ENCODE data around the gene SURF6.
"Not testable (repeated sequence)": the region's sequence is repeated elsewhere in the genome, so short reads cannot be mapped to it uniquely, and the experiment has no call there.

Gene SURF6

DNA sequence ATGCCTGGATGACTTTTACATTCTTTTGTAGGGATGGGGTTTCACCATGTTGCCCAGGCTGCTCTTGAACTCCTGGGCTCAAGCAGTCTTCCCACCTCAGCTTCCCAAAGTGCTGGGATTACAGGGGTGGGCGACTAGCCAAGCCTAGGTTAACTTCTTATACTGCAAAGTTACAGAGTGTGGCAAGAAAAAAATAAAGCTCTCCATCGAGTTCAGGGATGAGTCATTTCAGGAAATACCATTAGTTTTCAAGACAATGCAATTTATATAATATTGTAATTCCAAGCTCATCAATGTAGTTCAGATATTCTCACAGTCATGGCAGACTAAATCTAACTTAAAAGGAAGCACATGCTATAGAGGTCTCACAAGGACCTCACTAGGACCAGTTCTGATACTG lies 49.5 kb downstream of the SURF6 start:
- no peak for DNase-seq (ENCODE audit: low read depth in 3 of 3)

DNA sequence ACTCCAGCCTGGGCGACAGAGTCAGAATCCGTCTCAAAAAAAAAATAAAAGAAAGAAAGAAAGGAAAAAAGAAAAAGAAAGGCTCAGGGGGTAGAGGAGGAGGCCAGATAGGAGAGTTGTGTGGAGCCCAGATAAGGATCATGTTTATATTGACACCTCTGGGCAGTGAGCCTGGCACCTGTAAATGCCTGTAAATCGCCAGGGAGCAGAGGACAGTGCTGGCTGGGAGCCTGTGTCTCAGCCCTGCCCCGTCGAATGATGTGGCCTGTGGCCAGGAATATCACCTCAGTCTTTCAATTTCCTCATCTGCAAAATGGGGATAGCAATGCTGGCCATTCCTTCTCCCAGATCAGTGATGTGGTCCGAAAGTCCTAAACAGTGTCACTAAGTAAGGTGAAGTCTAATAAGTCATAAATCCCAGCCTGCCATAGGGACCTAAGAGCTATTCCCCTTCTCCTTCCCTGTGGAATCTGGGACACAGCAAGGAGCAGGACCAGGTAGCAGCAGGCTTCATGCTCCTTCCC lies 50.7 kb downstream of the SURF6 start:
- DNase-seq (ENCODE audit: low read depth in 3 of 3), result no peak

DNA sequence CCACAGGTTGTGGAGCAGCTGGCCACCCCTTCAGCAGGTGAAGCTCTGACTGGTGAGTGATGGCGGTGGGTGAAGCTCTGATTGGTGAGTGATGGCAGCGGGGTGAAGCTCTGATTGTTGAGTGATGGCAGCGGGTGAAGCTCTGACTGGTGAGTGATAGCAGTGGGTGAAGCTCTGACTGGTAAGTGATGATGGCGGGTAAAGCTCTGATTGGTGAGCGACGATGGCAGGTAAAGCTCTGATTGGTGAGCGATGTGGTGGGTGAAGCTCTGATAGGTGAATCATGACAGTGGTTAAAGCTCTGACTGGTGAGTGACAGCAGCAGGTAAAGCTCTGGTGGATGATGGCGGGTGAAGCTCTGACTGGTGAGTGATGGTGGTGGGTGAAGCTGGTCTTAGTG lies 51.6 kb downstream of the SURF6 start:
- DNase-seq (ENCODE audit: low read depth in 3 of 3), result no peak

DNA sequence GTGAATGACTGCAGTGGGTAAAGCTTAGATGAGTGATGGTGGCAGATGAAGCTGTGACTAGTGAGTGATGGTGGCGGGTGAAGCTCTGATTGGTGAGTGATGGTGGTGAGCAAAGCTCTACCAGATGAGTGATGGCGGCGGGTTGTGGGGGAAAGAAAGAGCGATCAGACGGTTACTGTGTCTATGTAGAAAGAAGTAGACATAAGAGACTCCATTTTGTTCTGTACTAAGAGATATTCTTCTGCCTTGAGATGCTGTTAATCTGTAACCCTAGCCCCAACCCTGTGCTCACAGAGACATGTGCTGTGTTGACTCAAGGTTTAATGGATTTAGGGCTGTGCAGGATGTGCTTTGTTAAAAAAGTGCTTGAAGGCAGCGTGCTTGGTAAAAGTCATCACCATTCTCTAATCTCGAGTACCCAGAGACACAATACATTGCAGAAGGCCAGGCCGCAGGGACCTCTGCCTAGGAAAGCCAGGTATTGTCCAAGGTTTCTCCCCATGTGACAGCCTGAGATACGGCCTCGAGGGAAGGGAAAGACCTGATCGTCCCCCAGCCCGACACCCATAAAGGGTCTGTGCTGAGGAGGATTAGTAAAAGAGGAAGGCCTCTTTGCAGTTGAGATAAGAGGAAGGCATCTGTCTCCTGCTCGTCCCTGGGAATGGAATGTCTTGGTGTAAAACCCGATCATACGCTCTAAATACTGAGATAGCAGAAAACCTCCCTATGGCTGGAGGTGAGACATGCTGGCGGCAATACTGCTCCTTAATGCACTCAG lies 52.5 kb downstream of the SURF6 start:
- not testable (repeated sequence) for DNase-seq (ENCODE audit: low read depth in 3 of 3)

DNA sequence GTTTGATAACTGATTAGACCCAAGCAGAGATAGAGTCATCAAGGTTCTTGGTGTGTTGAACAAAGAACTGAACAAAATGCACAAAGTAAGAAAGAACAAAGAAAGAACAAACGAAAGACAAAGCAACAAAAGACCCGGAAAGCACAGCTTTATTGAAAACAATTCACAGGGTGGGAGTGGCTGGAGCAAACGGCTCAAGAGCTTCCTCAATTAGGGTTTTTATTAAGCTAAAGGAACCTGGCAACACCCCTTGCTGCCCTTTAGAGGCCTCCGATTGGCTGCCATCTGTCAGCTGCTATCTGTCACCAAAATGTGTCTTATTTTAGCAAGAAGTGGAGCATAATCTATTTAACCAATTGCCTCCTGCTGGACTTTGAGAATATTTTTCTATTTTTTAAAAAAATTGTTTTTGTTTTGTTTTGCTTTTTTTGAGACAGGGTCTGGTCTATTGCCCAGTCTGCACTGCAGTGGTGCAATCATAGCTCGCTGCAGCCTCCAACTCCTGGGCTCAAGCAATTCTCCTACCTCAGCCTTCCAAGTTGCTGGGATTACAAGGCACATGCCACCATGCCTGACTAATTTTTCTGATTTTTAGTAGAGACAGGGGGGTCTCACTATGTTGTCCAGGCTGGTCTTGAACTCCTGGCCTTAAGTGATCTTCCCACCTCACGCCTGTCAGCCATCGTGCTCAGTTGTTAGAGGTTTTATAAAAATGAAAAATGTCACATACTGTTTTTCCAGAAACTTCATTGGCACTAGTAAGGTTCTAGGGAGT lies 53.3 kb downstream of the SURF6 start:
- DNase-seq (ENCODE audit: low read depth in 3 of 3), result no peak

DNA sequence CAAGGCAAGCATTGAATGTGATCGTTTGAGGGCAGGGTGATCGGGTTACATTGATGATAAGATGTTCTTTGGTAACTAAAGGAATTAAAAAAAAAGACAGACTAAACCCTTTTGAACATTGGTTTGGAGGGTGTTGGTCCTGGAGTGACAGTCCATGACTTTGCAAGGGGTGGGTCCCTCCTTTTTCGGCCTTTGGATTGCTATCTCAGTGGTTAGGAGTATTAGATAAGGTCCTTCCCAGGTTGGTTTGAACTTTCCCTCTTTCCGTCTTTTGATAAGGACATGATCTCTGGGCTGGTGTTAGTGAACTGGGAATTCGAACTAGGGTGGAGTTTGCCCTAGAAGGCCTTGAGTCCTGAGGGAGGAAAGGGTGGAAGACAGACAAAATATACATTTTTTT lies 55.6 kb downstream of the SURF6 start:
- DNase-seq (ENCODE audit: low read depth in 3 of 3), result no peak
